ENCODE results near the gene MICU1.
"Not testable (repeated sequence)": the region's sequence is repeated elsewhere in the genome, so short reads cannot be mapped to it uniquely, and the experiment has no call there.

The MICU1 gene

DNA sequence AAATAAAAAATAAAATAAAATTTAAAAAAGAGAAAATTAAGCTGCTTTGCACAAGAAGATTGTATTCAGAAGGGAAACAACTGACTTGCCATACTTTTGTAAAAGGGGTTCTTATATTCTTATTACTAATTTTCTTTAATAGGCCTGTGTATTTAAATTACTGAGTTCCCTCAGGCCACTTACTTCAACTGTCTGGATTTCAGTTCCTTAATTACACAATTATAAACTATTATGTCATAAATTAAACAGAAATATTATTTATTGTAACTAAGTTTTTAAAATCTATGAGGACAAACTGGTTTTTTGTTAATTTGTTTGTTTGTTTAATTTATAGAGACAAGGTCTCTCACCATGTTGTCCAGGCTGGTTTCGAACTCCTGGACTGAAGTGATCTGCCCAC is 22.4 kb upstream of the MICU1 start:
- in situ Hi-C loops (cut with MboI; ENCODE audit: low sequenced_read_pairs) = no loop called here
- DNase-seq (ENCODE audit: low spot score in 2 of 2) = no peak
- Histone ChIP-seq H3K27me3 (ENCODE audit: low read depth) (peaks cover 3% of the 10 kb centered on the region; the same call in 1 of the 2 replicates), H3K9me3 (no peaks in the 10 kb centered on the region), H3K4me3 (no peak overlapping the region), H3K4me1 (no peaks in the 10 kb centered on the region), H3K36me3 (replicated peaks) (no peaks in the 10 kb centered on the region)

DNA sequence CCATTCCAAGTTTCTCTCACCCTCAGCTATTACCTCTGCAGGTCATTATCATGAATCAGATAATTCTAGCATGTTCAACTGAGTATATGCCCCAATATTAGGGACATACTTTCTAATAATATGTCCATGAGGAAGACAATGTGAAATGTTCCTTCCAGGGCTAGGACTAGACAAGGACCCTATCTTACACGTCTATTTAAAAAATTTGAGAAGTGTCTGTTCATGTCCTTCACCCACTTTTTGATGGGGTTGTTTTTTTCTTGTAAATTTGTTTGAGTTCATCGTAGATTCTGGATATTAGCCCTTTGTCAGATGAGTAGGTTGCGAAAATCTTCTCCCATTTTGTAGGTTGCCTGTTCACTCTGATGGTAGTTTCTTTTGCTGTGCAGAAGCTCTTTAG is 21.1 kb upstream of the MICU1 start:
- DNase-seq (ENCODE audit: low spot score in 2 of 2); in situ Hi-C loops (cut with MboI; ENCODE audit: low sequenced_read_pairs): not testable (repeated sequence)

GRCh38 chr10:72645263-72645858 is 19.5 kb upstream of the MICU1 start:
- no peaks in the 10 kb centered on the region for H3K9me3 ChIP-seq
- H3K36me3 ChIP-seq (replicated peaks) = no peaks in the 10 kb centered on the region
- H3K27me3 ChIP-seq (ENCODE audit: low read depth) = peaks cover 3% of the 10 kb centered on the region; the same call in 1 of the 2 replicates
- in situ Hi-C loops (cut with MboI; ENCODE audit: low sequenced_read_pairs) = no loop called here
- H3K4me1 ChIP-seq = no peaks in the 10 kb centered on the region
- no peak overlapping the region for H3K4me3 ChIP-seq
- DNase-seq (ENCODE audit: low spot score in 2 of 2) = no peak

More for the DNA sequence above, 21.1 kb upstream of the MICU1 start:
- not testable (repeated sequence) for H3K9me3 ChIP-seq; H3K36me3 ChIP-seq (replicated peaks); H3K4me3 ChIP-seq; H3K4me1 ChIP-seq; H3K27me3 ChIP-seq (ENCODE audit: low read depth)

- in situ Hi-C loops (cut with MboI; ENCODE audit: low sequenced_read_pairs) = no loop called here
Measured at GRCh38 chr10:72642318-72642717, 16.4 kb upstream of the MICU1 start.

DNA sequence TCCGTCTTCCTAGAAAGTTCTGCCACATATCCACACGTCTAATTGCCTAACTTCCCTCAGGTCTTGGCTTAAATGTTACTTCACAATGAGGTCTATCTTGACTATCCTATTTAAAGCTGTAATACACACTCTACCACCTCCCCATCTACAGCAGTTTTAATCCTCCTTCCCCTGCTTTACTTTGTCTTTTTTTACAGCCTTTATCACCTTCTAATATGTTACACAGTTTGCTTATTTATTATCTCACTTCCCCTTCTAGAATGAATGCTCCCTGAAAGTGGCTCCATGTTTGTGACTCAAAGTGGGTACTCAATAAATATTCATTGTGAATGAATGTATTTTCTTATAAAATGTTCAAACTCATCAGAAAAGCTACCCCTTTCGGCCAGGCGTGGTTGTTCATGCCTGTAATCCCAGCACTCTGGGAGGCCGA is 13.6 kb upstream of the MICU1 start:
- Histone ChIP-seq H3K4me1 (no peaks in the 10 kb centered on the region), H3K4me3 (no peak overlapping the region), H3K36me3 (replicated peaks) (no peaks in the 10 kb centered on the region), H3K9me3 (no peaks in the 10 kb centered on the region), H3K27me3 (ENCODE audit: low read depth) (no peaks in the 10 kb centered on the region)
- in situ Hi-C loops (cut with MboI; ENCODE audit: low sequenced_read_pairs) = no loop called here
- no peak for DNase-seq (ENCODE audit: low spot score in 2 of 2)

More at GRCh38 chr10:72642318-72642717, 16.4 kb upstream of the MICU1 start:
- DNase-seq (ENCODE audit: low spot score in 2 of 2) = no peak
- H3K27me3 ChIP-seq (ENCODE audit: low read depth) = peaks cover 3% of the 10 kb centered on the region; the same call in 1 of the 2 replicates
- no peaks in the 10 kb centered on the region for H3K4me1 ChIP-seq
- H3K9me3 ChIP-seq = no peaks in the 10 kb centered on the region
- no peak overlapping the region for H3K4me3 ChIP-seq
- H3K36me3 ChIP-seq (replicated peaks) = no peaks in the 10 kb centered on the region

DNA sequence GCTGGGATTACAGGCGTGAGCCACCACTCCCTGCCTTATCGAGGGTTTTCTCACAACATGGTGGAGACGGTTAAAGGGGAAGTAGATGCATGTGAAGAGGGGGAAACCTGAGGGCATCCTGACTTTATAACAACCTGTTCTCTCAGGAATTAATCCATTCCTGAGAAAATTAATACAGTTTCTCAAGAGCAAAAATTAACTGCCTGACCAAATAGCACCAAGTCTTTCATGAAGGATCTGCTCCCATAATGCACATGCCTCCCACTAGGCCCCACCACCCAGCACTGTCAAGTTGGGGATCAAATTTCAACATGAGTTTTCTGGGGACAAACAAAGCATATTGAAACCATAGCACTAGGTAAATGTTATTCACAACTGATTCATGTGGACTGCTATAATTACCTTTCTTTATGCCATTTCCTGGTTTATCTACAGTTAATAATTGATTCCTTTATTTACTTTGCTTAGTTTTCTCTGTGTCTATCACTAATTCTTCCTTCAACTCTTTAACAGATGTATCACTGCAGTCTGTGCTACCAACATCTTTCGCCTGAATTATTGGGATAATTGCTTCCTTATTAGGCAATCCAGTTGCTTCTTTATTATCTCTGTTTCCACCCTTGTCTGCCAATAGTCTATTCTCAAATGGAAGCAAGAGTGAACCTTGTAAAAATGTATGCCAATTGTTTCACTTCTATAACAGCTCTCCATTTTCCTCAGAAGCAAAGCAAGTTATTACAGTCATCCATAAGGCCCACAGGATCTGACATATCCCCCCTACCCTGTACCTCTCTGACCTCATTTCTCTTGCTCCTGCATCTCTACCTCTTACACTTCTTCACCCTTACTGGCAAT is 12.9 kb upstream of the MICU1 start:
- Histone ChIP-seq H3K9me3 (no peaks in the 10 kb centered on the region), H3K27me3 (ENCODE audit: low read depth) (no peaks in the 10 kb centered on the region), H3K4me1 (no peaks in the 10 kb centered on the region), H3K36me3 (replicated peaks) (no peaks in the 10 kb centered on the region), H3K4me3 (no peak overlapping the region)
- in situ Hi-C loops (cut with MboI; ENCODE audit: low sequenced_read_pairs) = no loop called here
- no peak for DNase-seq (ENCODE audit: low spot score in 2 of 2)

DNA sequence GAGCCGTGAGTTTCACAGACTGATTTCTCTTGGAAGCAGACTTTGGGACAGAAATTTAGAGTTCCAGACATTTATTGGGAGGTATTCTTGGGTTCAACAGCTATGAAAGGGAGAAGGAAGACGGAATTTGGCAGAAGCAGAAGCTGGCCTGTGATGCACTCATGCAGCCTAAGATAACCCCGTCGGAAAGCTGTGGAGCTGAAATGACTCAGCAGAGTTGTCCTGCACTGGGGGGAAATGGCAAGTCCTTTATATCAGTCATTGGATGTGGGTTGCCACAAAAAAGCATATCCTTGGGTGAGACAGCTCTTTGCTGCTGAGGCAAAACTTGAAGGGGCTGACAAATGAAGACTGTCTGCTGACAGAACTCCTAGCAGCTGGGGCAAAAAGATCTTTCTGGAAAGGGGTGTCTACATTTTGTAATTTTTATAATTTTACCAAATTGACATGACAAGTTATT is 11.5 kb upstream of the MICU1 start:
- DNase-seq (ENCODE audit: low spot score in 2 of 2) = no peak

GRCh38 chr10:72630144-72630543 is 4.3 kb upstream of the MICU1 start:
- Histone ChIP-seq H3K4me1 (peaks cover 6% of the 10 kb centered on the region), H3K9me3 (no peaks in the 10 kb centered on the region), H3K4me3 (no peak overlapping the region), H3K36me3 (replicated peaks) (no peaks in the 10 kb centered on the region), H3K27me3 (ENCODE audit: low read depth) (no peaks in the 10 kb centered on the region; the same call in 1 of the 2 replicates)
- DNase-seq (ENCODE audit: low spot score in 2 of 2) = no peak
- in situ Hi-C loops (cut with MboI; ENCODE audit: low sequenced_read_pairs) = no loop called here

More for the DNA sequence above, 11.5 kb upstream of the MICU1 start:
- no peaks in the 10 kb centered on the region for H3K36me3 ChIP-seq (replicated peaks)
- in situ Hi-C loops (cut with MboI; ENCODE audit: low sequenced_read_pairs) = no loop called here
- H3K4me3 ChIP-seq = no peak overlapping the region
- H3K4me1 ChIP-seq = no peaks in the 10 kb centered on the region
- H3K9me3 ChIP-seq = no peaks in the 10 kb centered on the region
- no peaks in the 10 kb centered on the region; the same call in 1 of the 2 replicates for H3K27me3 ChIP-seq (ENCODE audit: low read depth)

GRCh38 chr10:72626444-72626754 is 520 bp upstream of the MICU1 start:
- Histone ChIP-seq H3K27me3 (ENCODE audit: low read depth) (no peaks in the 10 kb centered on the region), H3K4me3 (peak overlapping the region; percentile 73), H3K36me3 (replicated peaks) (no peaks in the 10 kb centered on the region), H3K4me1 (peaks cover 12% of the 10 kb centered on the region), H3K9me3 (no peaks in the 10 kb centered on the region)
- in situ Hi-C loops (cut with MboI; ENCODE audit: low sequenced_read_pairs) = no loop called here
- no peak for DNase-seq (ENCODE audit: low spot score in 2 of 2)

GRCh38 chr10:72625276-72625607 is 637 bp downstream of the MICU1 start:
- H3K36me3 ChIP-seq (replicated peaks) = no peaks in the 10 kb centered on the region
- no peak for DNase-seq (ENCODE audit: low spot score in 2 of 2)
- H3K27me3 ChIP-seq (ENCODE audit: low read depth) = no peaks in the 10 kb centered on the region
- in situ Hi-C loops (cut with MboI; ENCODE audit: low sequenced_read_pairs) = no loop called here
- peak overlapping the region; percentile 73 for H3K4me3 ChIP-seq
- H3K4me1 ChIP-seq = peaks cover 12% of the 10 kb centered on the region
- H3K9me3 ChIP-seq = no peaks in the 10 kb centered on the region

GRCh38 chr10:72622271-72622670 is 3.6 kb downstream of the MICU1 start:
- Histone ChIP-seq H3K27me3 (ENCODE audit: low read depth) (no peaks in the 10 kb centered on the region), H3K4me3 (no peak overlapping the region), H3K36me3 (replicated peaks) (no peaks in the 10 kb centered on the region), H3K9me3 (no peaks in the 10 kb centered on the region), H3K4me1 (peaks cover 12% of the 10 kb centered on the region)
- in situ Hi-C loops (cut with MboI; ENCODE audit: low sequenced_read_pairs) = no loop called here
- no peak for DNase-seq (ENCODE audit: low spot score in 2 of 2)

DNA sequence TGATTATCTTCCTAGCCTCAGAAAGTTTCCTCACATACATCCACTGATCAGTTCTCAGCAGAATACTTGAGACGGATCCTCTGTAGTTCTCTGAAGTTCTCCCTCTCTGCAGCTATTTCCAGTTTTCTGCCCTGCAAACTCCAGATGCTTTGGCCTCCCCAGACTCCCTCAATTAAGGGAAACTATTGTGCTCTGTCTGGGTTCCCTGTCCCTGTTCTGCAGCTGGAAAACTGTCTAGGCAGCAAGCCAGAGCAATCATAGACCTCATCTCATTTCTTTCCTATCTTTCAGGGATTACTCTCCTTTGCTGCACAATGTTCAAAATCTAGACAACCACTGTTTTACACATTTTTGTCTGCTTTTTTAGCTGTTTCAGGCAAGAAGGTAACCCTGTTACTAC is 9.2 kb downstream of the MICU1 start:
- Histone ChIP-seq H3K4me1 (peaks cover 3% of the 10 kb centered on the region; the same call in 1 of the 2 replicates), H3K27me3 (ENCODE audit: low read depth) (no peaks in the 10 kb centered on the region), H3K9me3 (no peaks in the 10 kb centered on the region), H3K36me3 (replicated peaks) (no peaks in the 10 kb centered on the region), H3K4me3 (no peak overlapping the region)
- in situ Hi-C loops (cut with MboI; ENCODE audit: low sequenced_read_pairs) = no loop called here
- no peak for DNase-seq (ENCODE audit: low spot score in 2 of 2)

DNA sequence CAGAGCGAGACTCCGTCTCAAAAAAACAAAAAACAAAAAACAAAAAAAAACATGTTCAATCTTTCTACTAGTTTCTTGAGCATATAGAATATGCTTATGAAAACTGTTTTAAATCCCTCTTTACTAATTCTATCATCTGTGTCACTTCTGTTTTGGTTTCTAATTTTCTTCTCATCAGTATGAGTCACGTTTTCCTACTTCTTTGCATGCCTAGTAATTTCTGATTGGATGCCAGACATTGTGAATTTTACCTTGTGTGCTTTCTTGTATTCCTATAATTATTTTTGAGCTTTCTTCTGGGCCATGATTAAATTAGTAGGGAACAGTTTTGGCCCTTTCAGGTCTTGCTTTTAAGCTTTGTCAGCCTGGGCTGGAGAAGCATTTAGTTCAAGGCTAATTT is 9.9 kb downstream of the MICU1 start:
- in situ Hi-C loops (cut with MboI; ENCODE audit: low sequenced_read_pairs) = no loop called here
- peaks cover 3% of the 10 kb centered on the region; the same call in 1 of the 2 replicates for H3K4me1 ChIP-seq
- H3K4me3 ChIP-seq = no peak overlapping the region
- no peak for DNase-seq (ENCODE audit: low spot score in 2 of 2)
- H3K27me3 ChIP-seq (ENCODE audit: low read depth) = no peaks in the 10 kb centered on the region
- H3K36me3 ChIP-seq (replicated peaks) = no peaks in the 10 kb centered on the region
- H3K9me3 ChIP-seq = no peaks in the 10 kb centered on the region

DNA sequence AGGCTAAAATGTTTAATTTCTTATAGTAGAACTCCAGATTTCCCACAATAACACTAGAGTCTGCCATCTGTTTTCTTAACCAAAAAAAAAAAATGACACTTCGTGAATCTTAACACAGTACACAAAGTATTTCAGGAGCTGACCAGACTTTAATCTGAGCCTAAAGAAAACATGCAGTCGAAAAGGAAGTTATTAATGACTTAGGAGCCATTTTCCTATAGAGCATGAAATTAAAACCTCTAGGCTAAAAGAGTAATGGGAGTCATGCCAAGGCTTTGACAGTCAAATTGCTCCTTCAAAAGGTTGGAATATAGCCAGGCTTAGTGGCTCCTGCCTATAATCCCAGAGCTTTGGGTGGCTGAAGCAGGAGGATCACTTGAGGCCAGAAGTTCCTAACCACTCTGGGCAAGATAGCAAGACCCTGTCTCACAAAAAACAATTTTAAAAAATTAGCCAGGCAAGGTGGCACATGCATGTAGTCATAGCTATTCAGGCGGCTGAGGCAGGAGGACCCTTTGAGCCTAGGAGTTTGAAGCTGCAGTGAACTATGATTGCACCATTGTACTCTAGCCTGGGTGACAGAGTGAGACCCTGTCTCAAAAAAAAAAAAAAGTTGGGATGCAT is 13.6 kb downstream of the MICU1 start:
- H3K36me3 ChIP-seq (replicated peaks) = no peaks in the 10 kb centered on the region
- H3K4me1 ChIP-seq = peaks cover 3% of the 10 kb centered on the region; the same call in 1 of the 2 replicates
- DNase-seq (ENCODE audit: low spot score in 2 of 2) = peak; percentile 58 to 88
- in situ Hi-C loops (cut with MboI; ENCODE audit: low sequenced_read_pairs) = no loop called here
- H3K9me3 ChIP-seq = no peaks in the 10 kb centered on the region
- H3K4me3 ChIP-seq = no peak overlapping the region
- H3K27me3 ChIP-seq (ENCODE audit: low read depth) = no peaks in the 10 kb centered on the region

Data from HAP-1 (cell line).